Activated CD8-positive, alpha-beta T cell treated with anti-CD3 and anti-CD28 coated beads for 36 hours (primary cell): Measurements from ENCODE around the gene CACNA2D3. TPM values are rescaled to one million over a fixed set of nuclear protein-coding genes. Genes with fewer than 3 reads are reported as not detected.

Experiments
- ATAC-seq: fragments of 200-7000 bp; cut with Tn5 transposase; one replicate; pipeline ENCODE4 v1.10.0; 2021; ENCODE audit warnings: mild to moderate bottlenecking, moderate library complexity
- CTCF ChIA-PET: fragments of 350-600 bp; sonication (Branson Sonifier 250); formaldehyde crosslinking; loops from one replicate; lab custom pipeline; 2021; ENCODE audit warnings: antibody characterized with exemption; lab: Charles Lee
- POLR2A ChIA-PET: fragments of 350-600 bp; sonication (Branson Sonifier 250); formaldehyde crosslinking; loops from one replicate; lab custom pipeline; 2021; ENCODE audit warnings: antibody characterized with exemption; lab: Charles Lee
- DNase-seq: peaks from one replicate; pipeline ENCODE4 v3.0.0-alpha.2; 2020
- H3K27ac Mint-ChIP-seq: one replicate; pipeline ENCODE4 v1.8.0; 2021; ENCODE audit warnings: mild to moderate bottlenecking, mixed read lengths
- H3K27me3 Mint-ChIP-seq: one replicate; pipeline ENCODE4 v1.8.0; 2021; ENCODE audit warnings: mixed read lengths
- H3K36me3 Mint-ChIP-seq: one replicate; pipeline ENCODE4 v1.8.0; 2021; ENCODE audit warnings: low read depth, mixed read lengths
- H3K4me1 Mint-ChIP-seq: one replicate; pipeline ENCODE4 v1.8.0; 2021; ENCODE audit warnings: low read depth, mixed read lengths
- H3K4me3 Mint-ChIP-seq: one replicate; pipeline ENCODE4 v1.8.0; 2021; ENCODE audit warnings: mild to moderate bottlenecking, moderate library complexity, mixed read lengths
- H3K9me3 Mint-ChIP-seq: one replicate; pipeline ENCODE4 v1.8.0; 2021; ENCODE audit warnings: mixed read lengths
- intact Hi-C: fragments of 100-400 bp; cut with micrococcal nuclease; formaldehyde crosslinking; loops from one replicate; pipeline ENCODE4 v1.10.0; 2022
- total RNA-seq, 2 experiments: library from RNA; stranded (reverse); gene quantifications; one replicate each; pipeline ENCODE4 v1.2.3, GENCODE V29; 2021
- TF ChIP-seq, protein P1 (sequence below): fragments of 200-600 bp; IDR thresholded peaks from one replicate; pipeline ENCODE4 v1.8.0; 2022; ENCODE audit warnings: antibody characterized with exemption, mild to moderate bottlenecking

The CACNA2D3 gene
- total RNA-seq, 2 experiments from 2014 or later = not detected

DNA sequence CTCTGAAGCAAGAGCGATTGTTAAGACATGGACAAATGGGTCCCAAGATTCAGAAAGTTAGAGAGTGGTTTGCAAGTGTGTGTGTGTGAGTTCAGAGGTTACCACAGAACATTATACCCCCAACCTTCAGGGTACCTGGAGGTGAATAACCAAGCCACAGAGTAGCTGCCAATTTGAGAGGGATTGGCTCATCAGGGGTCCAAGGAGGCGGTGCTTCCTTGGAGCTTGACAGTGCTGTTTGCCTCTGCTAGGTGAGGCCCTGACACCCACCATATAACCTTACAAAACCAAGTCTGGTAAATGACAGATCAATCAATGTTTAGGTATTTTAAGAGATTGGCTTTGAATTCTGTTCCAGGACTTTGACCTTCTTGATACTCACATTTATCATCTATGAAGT, 769.8 kb downstream of the CACNA2D3 start:
- Mint-ChIP-seq H3K9me3 (no peaks in the 10 kb centered on the region), H3K36me3 (no peaks in the 10 kb centered on the region), H3K27me3 (peaks cover 2% of the 10 kb centered on the region), H3K4me3 (no peak overlapping the region), H3K4me1 (no peaks in the 10 kb centered on the region), H3K27ac (no peak overlapping the region)
- ATAC-seq (no peak), DNase-seq (no peak)
- CTCF ChIA-PET = no interaction called here
- POLR2A ChIA-PET = no interaction called here
- TF ChIP-seq, protein P1, sequence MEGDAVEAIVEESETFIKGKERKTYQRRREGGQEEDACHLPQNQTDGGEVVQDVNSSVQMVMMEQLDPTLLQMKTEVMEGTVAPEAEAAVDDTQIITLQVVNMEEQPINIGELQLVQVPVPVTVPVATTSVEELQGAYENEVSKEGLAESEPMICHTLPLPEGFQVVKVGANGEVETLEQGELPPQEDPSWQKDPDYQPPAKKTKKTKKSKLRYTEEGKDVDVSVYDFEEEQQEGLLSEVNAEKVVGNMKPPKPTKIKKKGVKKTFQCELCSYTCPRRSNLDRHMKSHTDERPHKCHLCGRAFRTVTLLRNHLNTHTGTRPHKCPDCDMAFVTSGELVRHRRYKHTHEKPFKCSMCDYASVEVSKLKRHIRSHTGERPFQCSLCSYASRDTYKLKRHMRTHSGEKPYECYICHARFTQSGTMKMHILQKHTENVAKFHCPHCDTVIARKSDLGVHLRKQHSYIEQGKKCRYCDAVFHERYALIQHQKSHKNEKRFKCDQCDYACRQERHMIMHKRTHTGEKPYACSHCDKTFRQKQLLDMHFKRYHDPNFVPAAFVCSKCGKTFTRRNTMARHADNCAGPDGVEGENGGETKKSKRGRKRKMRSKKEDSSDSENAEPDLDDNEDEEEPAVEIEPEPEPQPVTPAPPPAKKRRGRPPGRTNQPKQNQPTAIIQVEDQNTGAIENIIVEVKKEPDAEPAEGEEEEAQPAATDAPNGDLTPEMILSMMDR = no peak
- intact Hi-C loops = no loop called here

DNA sequence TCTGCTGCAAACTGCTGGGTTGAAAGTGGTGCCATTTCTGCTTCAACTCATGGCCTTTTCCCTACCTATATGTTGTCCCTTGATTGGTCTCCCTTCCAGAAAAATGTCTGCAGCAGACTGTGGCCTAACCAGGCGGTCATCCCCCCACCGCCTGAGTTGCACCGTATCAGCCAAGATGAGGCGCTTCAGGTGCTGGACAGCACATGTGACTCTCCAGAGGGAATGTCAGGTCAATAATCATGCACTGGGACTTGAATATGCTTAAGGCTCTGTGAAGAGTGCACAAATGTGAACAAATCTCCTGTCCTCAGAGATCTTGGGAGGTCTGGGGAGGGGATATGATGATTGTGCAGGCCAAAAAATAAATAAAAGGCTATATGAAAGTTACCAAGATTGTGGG, 773.3 kb downstream of the CACNA2D3 start:
- H3K4me3 Mint-ChIP-seq = no peak overlapping the region
- POLR2A ChIA-PET = no interaction called here
- H3K36me3 Mint-ChIP-seq = no peaks in the 10 kb centered on the region
- H3K9me3 Mint-ChIP-seq = no peaks in the 10 kb centered on the region
- H3K27me3 Mint-ChIP-seq = peaks cover 2% of the 10 kb centered on the region
- no peak overlapping the region for H3K27ac Mint-ChIP-seq
- intact Hi-C loops = no loop called here
- ATAC-seq (no peak), DNase-seq (no peak)
- TF ChIP-seq, protein P1 = no peak
- CTCF ChIA-PET = no interaction called here
- H3K4me1 Mint-ChIP-seq = no peaks in the 10 kb centered on the region

DNA sequence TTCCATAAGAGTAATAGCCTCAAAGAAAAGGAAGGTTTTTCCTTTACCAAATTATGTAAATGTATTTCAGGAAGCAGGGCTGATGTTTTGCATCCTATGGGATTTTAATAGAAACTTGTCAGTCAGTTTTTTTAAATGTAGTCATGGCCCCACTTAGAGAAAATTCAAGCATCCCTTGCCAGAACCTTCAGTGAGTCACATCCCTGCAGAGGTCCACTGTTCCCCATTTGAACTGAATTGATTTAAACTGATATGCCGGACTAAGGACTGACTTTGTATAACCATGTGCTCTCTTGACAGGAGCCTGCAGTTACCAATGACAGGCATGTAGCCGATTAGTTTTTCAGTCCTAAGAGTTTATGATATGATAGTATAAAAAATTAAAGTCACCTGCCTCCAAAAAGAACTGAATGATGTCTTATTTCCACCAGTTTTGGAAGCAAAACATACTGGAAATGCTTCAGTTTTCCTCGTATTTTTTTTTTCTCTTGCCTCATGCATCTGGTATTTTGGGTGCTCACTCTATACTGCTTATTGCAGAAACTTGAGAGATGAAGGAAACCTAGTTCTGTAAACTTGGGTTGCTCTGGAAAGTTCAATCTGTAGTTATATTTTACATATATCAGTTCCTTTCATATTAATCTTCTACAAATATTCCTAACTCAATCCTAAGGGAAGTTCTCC, 774.8 kb downstream of the CACNA2D3 start:
- DNase-seq (no peak), ATAC-seq (no peak)
- Mint-ChIP-seq H3K9me3 (no peaks in the 10 kb centered on the region), H3K27ac (no peak overlapping the region), H3K27me3 (peaks cover 2% of the 10 kb centered on the region), H3K4me1 (no peaks in the 10 kb centered on the region), H3K4me3 (no peak overlapping the region), H3K36me3 (no peaks in the 10 kb centered on the region)
- intact Hi-C loops = no loop called here
- TF ChIP-seq, protein P1 = no peak
- ChIA-PET POLR2A (no interaction called here), CTCF (no interaction called here)

DNA sequence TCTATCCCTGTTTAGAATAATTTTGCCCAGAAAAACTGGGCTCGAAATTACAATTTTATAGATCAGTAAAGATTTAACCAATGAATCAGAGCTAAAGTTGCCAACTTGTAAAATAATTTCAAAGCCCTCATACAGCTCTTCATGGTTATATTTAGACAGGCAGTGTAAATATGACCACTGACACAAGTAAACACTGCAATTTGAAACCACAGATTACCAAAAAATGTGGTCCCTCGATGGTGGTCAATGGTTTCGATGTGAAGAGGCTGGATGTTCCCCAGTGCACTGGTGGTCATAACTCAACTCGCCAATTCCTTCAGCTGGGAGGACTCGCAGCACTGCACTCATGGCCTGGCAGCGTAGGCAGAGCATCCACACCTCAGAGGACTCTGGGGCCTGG, 776.9 kb downstream of the CACNA2D3 start:
- Mint-ChIP-seq H3K9me3 (no peaks in the 10 kb centered on the region), H3K36me3 (no peaks in the 10 kb centered on the region), H3K4me1 (no peaks in the 10 kb centered on the region), H3K27ac (no peak overlapping the region), H3K27me3 (no peaks in the 10 kb centered on the region), H3K4me3 (no peak overlapping the region)
- TF ChIP-seq, protein P1 = no peak
- POLR2A ChIA-PET = interaction anchor here (0.6 kb wide), 1 partner anchor 133 kb away, joined by 3 read pairs; no protein-coding TSS in a partner anchor
- intact Hi-C loops = no loop called here
- no peak for DNase-seq
- no peak for ATAC-seq
- CTCF ChIA-PET = no interaction called here

- H3K27me3 Mint-ChIP-seq = peaks cover 2% of the 10 kb centered on the region
- DNase-seq (no peak), ATAC-seq (no peak)
- no peaks in the 10 kb centered on the region for H3K4me1 Mint-ChIP-seq
- TF ChIP-seq, protein P1 = no peak
- no peak overlapping the region for H3K27ac Mint-ChIP-seq
- H3K36me3 Mint-ChIP-seq = no peaks in the 10 kb centered on the region
- POLR2A ChIA-PET = no interaction called here
- no peaks in the 10 kb centered on the region for H3K9me3 Mint-ChIP-seq
- intact Hi-C loops = no loop called here
- CTCF ChIA-PET = no interaction called here
- no peak overlapping the region for H3K4me3 Mint-ChIP-seq
These were observed 778.7 kb downstream of the CACNA2D3 start for GRCh38 chr3:54900838-54901591.
